Panc1 (cell line): Measurements from ENCODE around the gene PCDH15. TPM values are rescaled to one million over a fixed set of nuclear protein-coding genes. Genes with fewer than 3 reads are reported as not detected.

Experiments used
- ATAC-seq: fragments of 200-7000 bp; cut with Tn5 transposase; 2 replicates; pipeline ENCODE4 v1.9.1; 2020; ENCODE audit warnings: mild to moderate bottlenecking, moderate library complexity
- BruUV-seq: library from RNA; stranded (reverse); fragments of 400-500 nt; replicated peaks from 2 replicates; lab custom pipeline; 2021; lab: Mats Ljungman, UMichigan
- CTCF ChIA-PET: fragments of 300-600 bp; sonication (Branson Sonifier 250); formaldehyde crosslinking; loops from one replicate; lab custom pipeline; 2022; ENCODE audit warnings: antibody characterized with exemption; lab: Charles Lee
- POLR2A ChIA-PET: fragments of 300-600 bp; sonication (Branson Sonifier 250); formaldehyde crosslinking; loops from one replicate; lab custom pipeline; 2022; ENCODE audit warnings: antibody characterized with exemption; lab: Charles Lee
- DNase-seq: peaks from one replicate; pipeline ENCODE4 v3.0.0-alpha.2; 2010; ENCODE audit warnings: low read depth, low spot score
- H3K27ac ChIP-seq: 2 replicates; pipeline ENCODE4 v1.5.1; 2011; ENCODE audit warnings: mild to moderate bottlenecking, low read length, inconsistent platforms
- H3K27me3 ChIP-seq: fragments of 200-500 bp; sonication (Bioruptor generic); 2 replicates; pipeline ENCODE4 v1.6.0; 2014; ENCODE audit warnings: low read length, inconsistent platforms; ENCODE audit not compliant: control insufficient read depth, insufficient read depth
- H3K36me3 ChIP-seq: fragments of 200-500 bp; sonication (Bioruptor generic); 2 replicates; pipeline ENCODE4 v1.5.1; 2014; ENCODE audit warnings: inconsistent platforms, mild to moderate bottlenecking, low read length, moderate library complexity; ENCODE audit not compliant: control insufficient read depth, insufficient read depth
- H3K4me1 ChIP-seq: 2 replicates; pipeline ENCODE4 v1.5.1; 2011; ENCODE audit warnings: inconsistent platforms, mild to moderate bottlenecking, low read length, moderate library complexity; ENCODE audit not compliant: control insufficient read depth, insufficient read depth
- H3K4me3 ChIP-seq, 2 experiments: 2 replicates each; pipeline ENCODE4 v1.5.1; 2011 to 2012; ENCODE audit warnings: low read depth in 2 of 2, low read length in 2 of 2, mild to moderate bottlenecking in 2 of 2, inconsistent platforms in 1 of 2, moderate library complexity in 1 of 2
- H3K9me3 ChIP-seq: fragments of 200-500 bp; sonication (Bioruptor generic); 2 replicates; pipeline ENCODE4 v1.5.1; 2014; ENCODE audit warnings: low read depth, mild to moderate bottlenecking, inconsistent platforms, low read length, moderate library complexity; ENCODE audit not compliant: control insufficient read depth, insufficient read depth
- POLR2AphosphoS5 ChIP-seq: IDR thresholded peaks from 2 replicates; pipeline ENCODE4 v1.6.1; 2012; ENCODE audit warnings: mild to moderate bottlenecking, low read depth, low read length, moderate library complexity
- REST ChIP-seq, 2 experiments: IDR thresholded peaks; 2 replicates each; pipeline ENCODE4 v1.6.1; 2011 to 2012; ENCODE audit warnings: low read depth in 2 of 2, control low read depth in 1 of 2, low read length in 1 of 2, mild to moderate bottlenecking in 1 of 2, moderate library complexity in 1 of 2; ENCODE audit not compliant: insufficient read depth in 1 of 2
- SIN3A ChIP-seq: IDR thresholded peaks from 2 replicates; pipeline ENCODE4 v1.6.1; 2012; ENCODE audit warnings: low read depth, mild to moderate bottlenecking, low read length, moderate library complexity, borderline replicate concordance; ENCODE audit not compliant: insufficient read depth
- TCF7L2 ChIP-seq: IDR thresholded peaks from 2 replicates; pipeline ENCODE4 v1.6.1; 2011; ENCODE audit warnings: mild to moderate bottlenecking, low read depth, low read length, inconsistent platforms
- in situ Hi-C: cut with HindIII; loops from 2 replicates; pipeline ENCODE4 v1.10.0; 2016; ENCODE audit warnings: low sequenced_read_pairs, low pct_unique_long_range_greater_than_20kb
- intact Hi-C: fragments of 100-400 bp; cut with micrococcal nuclease; formaldehyde crosslinking; loops from one replicate; pipeline ENCODE4 v1.10.0; 2022; ENCODE audit not compliant: unreplicated experiment
- total RNA-seq: library from RNA; stranded (reverse); gene quantifications from one replicate; pipeline ENCODE4 v1.2.1, GENCODE V29; 2021; ENCODE audit not compliant: unreplicated experiment
- TF ChIP-seq, protein P1 (sequence below): fragments of 450-650 bp; IDR thresholded peaks from 2 replicates; pipeline ENCODE4 v1.5.1; 2017; ENCODE audit warnings: mild to moderate bottlenecking

PCDH15 gene
- total RNA-seq, 1 experiment from 2014 or later: 0.18 TPM

- Histone ChIP-seq H3K9me3 (no peaks in the 10 kb centered on the region), H3K27me3 (no peaks in the 10 kb centered on the region), H3K27ac (no peak overlapping the region), H3K4me1 (no peaks in the 10 kb centered on the region), H3K4me3 (no peak overlapping the region), H3K36me3 (no peaks in the 10 kb centered on the region)
- in situ Hi-C loops: no loop called here
- no TSS peak for BruUV-seq
- ChIA-PET POLR2A (no interaction called here), CTCF (no interaction called here)
- DNase-seq (no peak), ATAC-seq (no peak)
- TF ChIP-seq POLR2AphosphoS5 (no peak), SIN3A (no peak), TCF7L2 (no peak), REST (IDR thresholded peaks at IDR 0.05; ENCODE audit: insufficient read depth in 1 of 2, low read depth in 2 of 2, low read length in 1 of 2) (no peak)
- TF ChIP-seq, protein P1, sequence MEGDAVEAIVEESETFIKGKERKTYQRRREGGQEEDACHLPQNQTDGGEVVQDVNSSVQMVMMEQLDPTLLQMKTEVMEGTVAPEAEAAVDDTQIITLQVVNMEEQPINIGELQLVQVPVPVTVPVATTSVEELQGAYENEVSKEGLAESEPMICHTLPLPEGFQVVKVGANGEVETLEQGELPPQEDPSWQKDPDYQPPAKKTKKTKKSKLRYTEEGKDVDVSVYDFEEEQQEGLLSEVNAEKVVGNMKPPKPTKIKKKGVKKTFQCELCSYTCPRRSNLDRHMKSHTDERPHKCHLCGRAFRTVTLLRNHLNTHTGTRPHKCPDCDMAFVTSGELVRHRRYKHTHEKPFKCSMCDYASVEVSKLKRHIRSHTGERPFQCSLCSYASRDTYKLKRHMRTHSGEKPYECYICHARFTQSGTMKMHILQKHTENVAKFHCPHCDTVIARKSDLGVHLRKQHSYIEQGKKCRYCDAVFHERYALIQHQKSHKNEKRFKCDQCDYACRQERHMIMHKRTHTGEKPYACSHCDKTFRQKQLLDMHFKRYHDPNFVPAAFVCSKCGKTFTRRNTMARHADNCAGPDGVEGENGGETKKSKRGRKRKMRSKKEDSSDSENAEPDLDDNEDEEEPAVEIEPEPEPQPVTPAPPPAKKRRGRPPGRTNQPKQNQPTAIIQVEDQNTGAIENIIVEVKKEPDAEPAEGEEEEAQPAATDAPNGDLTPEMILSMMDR: no peak
- intact Hi-C loops: no loop called here
These were observed 823.8 kb downstream of the PCDH15 start for GRCh38 chr10:53977267-53977666.

GRCh38 chr10:53957401-53957800, 843.6 kb downstream of the PCDH15 start:
- H3K36me3 ChIP-seq: no peaks in the 10 kb centered on the region
- H3K27me3 ChIP-seq: no peaks in the 10 kb centered on the region
- ChIA-PET CTCF (interaction anchor here (0.6 kb wide), 1 partner anchor 907 kb away, joined by 7 read pairs; no protein-coding TSS in a partner anchor), POLR2A (no interaction called here)
- H3K9me3 ChIP-seq: no peaks in the 10 kb centered on the region
- no TSS peak for BruUV-seq
- no peaks in the 10 kb centered on the region for H3K4me1 ChIP-seq
- DNase-seq (no peak), ATAC-seq (no peak)
- TF ChIP-seq SIN3A (no peak), TCF7L2 (no peak), REST (IDR thresholded peaks at IDR 0.05; ENCODE audit: insufficient read depth in 1 of 2, low read depth in 2 of 2, low read length in 1 of 2) (no peak), POLR2AphosphoS5 (no peak)
- TF ChIP-seq, protein P1: no peak
- H3K27ac ChIP-seq: no peak overlapping the region
- H3K4me3 ChIP-seq: no peak overlapping the region
- intact Hi-C loops: no loop called here
- in situ Hi-C loops: no loop called here
